ENCODE data around the gene TPPP.

DNA sequence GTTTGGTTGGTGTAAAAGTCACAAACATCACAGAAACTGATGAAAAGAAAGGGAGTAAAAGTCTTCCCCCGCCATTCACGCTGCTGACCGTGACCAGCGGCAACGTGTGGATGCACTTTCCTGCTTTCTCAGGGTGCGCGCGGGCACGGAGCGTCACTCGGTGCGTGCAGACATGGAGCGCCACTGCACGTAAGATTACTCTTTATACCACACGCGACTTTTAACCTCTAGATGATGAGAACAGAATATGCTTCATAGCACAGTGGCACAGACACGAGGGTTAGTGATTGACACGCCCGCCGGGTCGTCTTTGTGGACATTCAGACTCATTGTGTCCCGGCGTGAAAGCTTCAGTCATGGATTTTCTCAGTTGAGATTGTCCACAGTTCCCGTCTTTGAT is 65.3 kb downstream of the TPPP start:
- TF ChIP-seq MXD4 (CRISPR knock-in tag; IDR thresholded peaks at IDR 0.05) = no peak
- TF ChIP-seq ZNF747 (CRISPR knock-in tag; IDR thresholded peaks at IDR 0.05; ENCODE audit: borderline replicate concordance) = no peak
- TF ChIP-seq ZBTB49 (CRISPR knock-in tag; IDR thresholded peaks at IDR 0.05; ENCODE audit: borderline replicate concordance) = no peak
- TF ChIP-seq NR1H2 (CRISPR knock-in tag; IDR thresholded peaks at IDR 0.05; ENCODE audit: borderline replicate concordance, low read depth) = no peak
- no peak for TF ChIP-seq CEBPZ (IDR thresholded peaks at IDR 0.05; ENCODE audit: low read length)
- no peak for TF ChIP-seq YY1 (IDR thresholded peaks at IDR 0.05; ENCODE audit: insufficient read depth, insufficient replicate concordance, low read depth, low read length)
- TF ChIP-seq, protein P1, sequence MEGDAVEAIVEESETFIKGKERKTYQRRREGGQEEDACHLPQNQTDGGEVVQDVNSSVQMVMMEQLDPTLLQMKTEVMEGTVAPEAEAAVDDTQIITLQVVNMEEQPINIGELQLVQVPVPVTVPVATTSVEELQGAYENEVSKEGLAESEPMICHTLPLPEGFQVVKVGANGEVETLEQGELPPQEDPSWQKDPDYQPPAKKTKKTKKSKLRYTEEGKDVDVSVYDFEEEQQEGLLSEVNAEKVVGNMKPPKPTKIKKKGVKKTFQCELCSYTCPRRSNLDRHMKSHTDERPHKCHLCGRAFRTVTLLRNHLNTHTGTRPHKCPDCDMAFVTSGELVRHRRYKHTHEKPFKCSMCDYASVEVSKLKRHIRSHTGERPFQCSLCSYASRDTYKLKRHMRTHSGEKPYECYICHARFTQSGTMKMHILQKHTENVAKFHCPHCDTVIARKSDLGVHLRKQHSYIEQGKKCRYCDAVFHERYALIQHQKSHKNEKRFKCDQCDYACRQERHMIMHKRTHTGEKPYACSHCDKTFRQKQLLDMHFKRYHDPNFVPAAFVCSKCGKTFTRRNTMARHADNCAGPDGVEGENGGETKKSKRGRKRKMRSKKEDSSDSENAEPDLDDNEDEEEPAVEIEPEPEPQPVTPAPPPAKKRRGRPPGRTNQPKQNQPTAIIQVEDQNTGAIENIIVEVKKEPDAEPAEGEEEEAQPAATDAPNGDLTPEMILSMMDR (CRISPR knock-in tag; IDR thresholded peaks at IDR 0.05) = no peak
- TF ChIP-seq EZH2 (conservative IDR thresholded peaks at IDR 0.05; ENCODE audit: low read depth, low read length) = no peak
- no peak for TF ChIP-seq ZNF609 (CRISPR knock-in tag; IDR thresholded peaks at IDR 0.05; ENCODE audit: borderline replicate concordance)
- no peak for TF ChIP-seq TRIM24 (CRISPR knock-in tag; IDR thresholded peaks at IDR 0.05)

All from HepG2 (cell line).